HepG2 (cell line): ENCODE data around the gene HSPB7. TPM values are rescaled to one million over a fixed set of nuclear protein-coding genes. Genes with fewer than 3 reads are reported as not detected.

ENCODE experiments used
- FLYWCH1 ChIP-seq: sonication (generic); formaldehyde crosslinking; IDR thresholded peaks from 2 replicates; pipeline ENCODE4 v1.8.1; 2023; ENCODE audit warnings: mild to moderate bottlenecking, missing genetic modification reagents
- GABPA ChIP-seq, 2 experiments: IDR thresholded peaks; 2 replicates each; pipeline ENCODE4 v1.6.1; 2011 to 2016; ENCODE audit warnings: low read depth in 2 of 2, low read length in 1 of 2, missing biosample characterization in 1 of 2, missing genetic modification characterization in 1 of 2
- GTF2F1 ChIP-seq: fragments of 150-350 bp; IDR thresholded peaks from 2 replicates; pipeline ENCODE4 v1.6.1; 2014; ENCODE audit warnings: low read length
- HNF4G ChIP-seq, 2 experiments: sonication (generic) in 1 of 2; formaldehyde crosslinking in 1 of 2; IDR thresholded peaks; 2 replicates each; pipeline versions ENCODE4 v1.4.0 to v1.6.1; 2011 to 2020; ENCODE audit warnings: borderline replicate concordance in 2 of 2, low read depth in 2 of 2, mild to moderate bottlenecking in 2 of 2, low read length in 1 of 2, missing genetic modification reagents in 1 of 2, moderate library complexity in 1 of 2
- KDM1A ChIP-seq: IDR thresholded peaks from 2 replicates; pipeline ENCODE4 v1.6.1; 2016; ENCODE audit warnings: missing compliant biosample characterization
- RBM39 ChIP-seq: fragments of 200-400 bp; formaldehyde crosslinking; IDR thresholded peaks from one replicate; pipeline ENCODE4 v1.6.1; 2018; ENCODE audit warnings: antibody characterized with exemption, mild to moderate bottlenecking, low read depth, low read length; ENCODE audit not compliant: poor library complexity, severe bottlenecking
- REST ChIP-seq, 2 experiments: IDR thresholded peaks; 2 replicates each; pipeline ENCODE4 v1.6.1; 2011 to 2012; ENCODE audit warnings: low read length in 2 of 2, borderline replicate concordance in 1 of 2, low read depth in 1 of 2, mild to moderate bottlenecking in 1 of 2, moderate library complexity in 1 of 2
- RNF2 ChIP-seq: fragments of 450-650 bp; conservative IDR thresholded peaks from 2 replicates; pipeline ENCODE4 v1.6.1; 2016; ENCODE audit warnings: low read depth
- SP5 ChIP-seq: IDR thresholded peaks from 2 replicates; pipeline ENCODE4 v1.6.1; 2016; ENCODE audit warnings: low read depth, borderline replicate concordance
- TFAP4 ChIP-seq: sonication (generic); IDR thresholded peaks from 2 replicates; pipeline ENCODE4 v1.6.1; 2016; ENCODE audit warnings: low read depth, borderline replicate concordance
- THAP9 ChIP-seq: sonication (generic); formaldehyde crosslinking; IDR thresholded peaks from 2 replicates; pipeline ENCODE4; 2020; ENCODE audit warnings: missing genetic modification reagents, mild to moderate bottlenecking, borderline replicate concordance
- ZBTB38 ChIP-seq: sonication (generic); formaldehyde crosslinking; IDR thresholded peaks from 2 replicates; pipeline ENCODE4 v1.5.1; 2020; ENCODE audit warnings: mild to moderate bottlenecking, missing genetic modification reagents
- ZFP62 ChIP-seq: sonication (generic); formaldehyde crosslinking; IDR thresholded peaks from 2 replicates; pipeline ENCODE4 v1.4.0; 2020; ENCODE audit warnings: missing genetic modification reagents
- ZNF501 ChIP-seq: sonication (generic); formaldehyde crosslinking; IDR thresholded peaks from 2 replicates; pipeline ENCODE4 v1.5.1; 2020; ENCODE audit warnings: mild to moderate bottlenecking, moderate library complexity, missing genetic modification reagents
- ZNF607 ChIP-seq: sonication (generic); formaldehyde crosslinking; IDR thresholded peaks from 2 replicates; pipeline ENCODE4 v1.5.1; 2020; ENCODE audit warnings: missing genetic modification reagents, mild to moderate bottlenecking, borderline replicate concordance
- polyA plus RNA-seq, 8 experiments: library from polyadenylated mRNA; depleted of rRNA in 3 of 8; stranded (reverse) in 7 of 8; unstranded in 1 of 8; fragments of >200 nt; fragmentation: Illumina TruSeq in 4 of 8; extraction: Trizol in 4 of 8; gene quantifications; 2 replicates each; pipeline versions ENCODE4 v1.2.1 to v1.2.3, GENCODE V29; 2011 to 2016; ENCODE audit warnings: low read depth in 4 of 8, missing spikeins in 1 of 8, mixed read lengths in 1 of 8; ENCODE audit not compliant: insufficient read depth in 1 of 8
- total RNA-seq, 5 experiments: library from RNA; depleted of rRNA; stranded (reverse); fragments of >200 nt; fragmentation: Illumina TruSeq; extraction: Trizol; gene quantifications; 2 replicates each; pipeline ENCODE4 v1.2.3, GENCODE V29; 2016; ENCODE audit warnings: low read depth in 1 of 5

The HSPB7 gene
- total and polyA plus RNA-seq, 2 of the 13 experiments (the other 11 are each of a cell fraction or from before 2014, with no cell fraction given): 0.20 TPM; not detected in 1

GRCh38 chr1:15975358-15975804 is 42.5 kb downstream of the HSPB7 start (continued):
- TF ChIP-seq ZNF607 (CRISPR knock-in tag) (0 out of 2 replicates have a peak, but pooled peaks have one; percentile 15), ZFP62 (CRISPR knock-in tag) (0 out of 2 replicates have a peak, but pooled peaks have one; percentile 5), ZBTB38 (CRISPR knock-in tag) (peak; percentile 63), FLYWCH1 (CRISPR knock-in tag) (no peak), SP5 (peak; percentile 72), RNF2 (no peak), KDM1A (no peak; the same call in 1 of the 2 replicates), GABPA (IDR thresholded peaks at IDR 0.05; ENCODE audit: low read depth, low read length) (peak; percentile 35; the same call in 1 of the 2 replicates), GABPA (CRISPR knock-in tag; IDR thresholded peaks at IDR 0.05; ENCODE audit: low read depth) (no peak), GTF2F1 (no peak), HNF4G (IDR thresholded peaks at IDR 0.05; ENCODE audit: borderline replicate concordance, low read depth, low read length) (no peak), HNF4G (CRISPR knock-in tag; IDR thresholded peaks at IDR 0.05; ENCODE audit: borderline replicate concordance, low read depth) (peak; percentile 49; the same call in 1 of the 2 replicates), THAP9 (CRISPR knock-in tag) (no peak), RBM39 (no peak), REST (IDR thresholded peaks at IDR 0.05; ENCODE audit: borderline replicate concordance in 1 of 2, low read depth in 1 of 2, low read length in 2 of 2) (no peak), ZNF501 (0 out of 2 replicates have a peak, but pooled peaks have one; percentile 42), TFAP4 (peak; percentile 79; the same call in 1 of the 2 replicates)
- TF ChIP-seq, all 625 proteins: peak for 58
